Kidney capillary endothelial cell (primary cell): ENCODE measurements around the gene AGAP9.
"Not testable (repeated sequence)": the region's sequence is repeated elsewhere in the genome, so short reads cannot be mapped to it uniquely, and the experiment has no call there.

Experiments used
- DNase-seq: peaks from one replicate; pipeline ENCODE4 v3.0.0-alpha.2; 2018; ENCODE audit warnings: low spot score

Gene AGAP9

GRCh38 chr10:47485943-47486342, 37.5 kb downstream of the AGAP9 start:
- not testable (repeated sequence) for DNase-seq

GRCh38 chr10:47484786-47485185, 38.7 kb downstream of the AGAP9 start:
- not testable (repeated sequence) for DNase-seq

- not testable (repeated sequence) for DNase-seq
Observed at GRCh38 chr10:47483923-47484322, 39.5 kb downstream of the AGAP9 start, which contains the start of gene ANXA8. TSS of gene ANXA8 (minus strand) at chr10:47484115. CDS start at chr10:47483933, 182 bp downstream.

- not testable (repeated sequence) for DNase-seq
Observed at GRCh38 chr10:47482367-47482766, 41.1 kb downstream of the AGAP9 start.

GRCh38 chr10:47481768-47482181, 41.7 kb downstream of the AGAP9 start:
- DNase-seq, result not testable (repeated sequence)

- DNase-seq, result not testable (repeated sequence)
Observed at GRCh38 chr10:47481182-47481766, 42.2 kb downstream of the AGAP9 start.

GRCh38 chr10:47480133-47480532, 43.3 kb downstream of the AGAP9 start:
- not testable (repeated sequence) for DNase-seq

DNA sequence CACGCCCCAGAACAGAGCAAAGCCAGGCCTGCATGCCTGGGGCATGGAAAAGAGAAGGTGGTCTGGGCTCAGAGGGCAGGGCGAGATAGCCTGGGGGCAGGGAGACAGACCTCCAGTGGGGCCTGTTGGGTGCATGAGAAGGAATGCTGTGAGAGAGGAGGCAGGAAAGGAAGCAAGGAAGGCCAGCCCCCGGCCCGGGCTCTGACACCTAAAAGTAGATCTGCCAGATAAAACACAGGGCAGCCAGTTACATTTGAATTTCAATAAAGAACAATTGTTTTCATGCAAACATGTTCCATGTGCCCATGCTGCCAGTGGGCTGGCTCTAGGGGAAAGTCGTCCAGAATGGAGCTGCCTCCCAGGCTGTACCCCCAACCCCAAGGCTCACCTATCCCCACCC, 45.3 kb downstream of the AGAP9 start:
- not testable (repeated sequence) for DNase-seq

DNA sequence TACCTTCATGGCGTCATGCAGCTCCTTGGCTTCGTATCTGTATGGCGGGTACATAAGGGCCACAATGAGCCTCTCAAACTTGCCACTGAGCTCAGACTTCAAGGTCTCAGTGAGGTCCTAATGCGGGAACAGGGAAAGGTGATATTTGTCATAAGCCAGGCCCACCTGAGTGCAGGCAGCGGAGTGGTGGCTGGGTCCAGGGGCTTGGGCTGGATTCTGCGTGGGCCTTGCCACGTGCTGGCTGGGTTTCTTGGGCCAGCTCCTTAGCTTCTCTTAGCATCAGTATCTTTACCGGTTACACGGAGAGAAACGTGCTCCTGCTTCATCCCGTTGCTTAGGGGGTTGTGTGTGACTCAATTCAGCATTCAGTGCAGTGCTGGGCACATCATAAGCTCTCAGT, 46.4 kb downstream of the AGAP9 start:
- DNase-seq, result not testable (repeated sequence)

GRCh38 chr10:47475101-47475500, 48.3 kb downstream of the AGAP9 start:
- not testable (repeated sequence) for DNase-seq

DNA sequence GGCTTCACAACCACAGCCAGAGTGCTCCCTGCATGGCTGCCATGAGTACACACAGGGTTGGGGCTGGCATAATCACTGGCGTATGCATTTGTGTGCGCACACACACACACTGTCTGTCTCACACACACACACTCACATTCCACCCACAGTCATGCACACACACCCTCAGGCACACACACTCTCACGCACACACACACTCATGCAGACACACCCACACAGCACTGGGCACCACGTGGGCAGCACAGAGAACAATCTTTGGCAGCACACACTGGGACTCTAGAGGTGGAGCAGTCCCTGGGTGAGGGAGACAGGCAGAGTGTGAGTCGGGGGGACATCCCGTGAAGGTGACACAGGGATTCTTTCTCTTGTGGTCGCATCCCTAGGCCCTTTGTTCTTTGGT, 49.9 kb downstream of the AGAP9 start:
- DNase-seq, result not testable (repeated sequence)

GRCh38 chr10:47472647-47473046, 50.8 kb downstream of the AGAP9 start:
- not testable (repeated sequence) for DNase-seq

- not testable (repeated sequence) for DNase-seq
Observed at GRCh38 chr10:47472072-47472471, 51.4 kb downstream of the AGAP9 start.

DNA sequence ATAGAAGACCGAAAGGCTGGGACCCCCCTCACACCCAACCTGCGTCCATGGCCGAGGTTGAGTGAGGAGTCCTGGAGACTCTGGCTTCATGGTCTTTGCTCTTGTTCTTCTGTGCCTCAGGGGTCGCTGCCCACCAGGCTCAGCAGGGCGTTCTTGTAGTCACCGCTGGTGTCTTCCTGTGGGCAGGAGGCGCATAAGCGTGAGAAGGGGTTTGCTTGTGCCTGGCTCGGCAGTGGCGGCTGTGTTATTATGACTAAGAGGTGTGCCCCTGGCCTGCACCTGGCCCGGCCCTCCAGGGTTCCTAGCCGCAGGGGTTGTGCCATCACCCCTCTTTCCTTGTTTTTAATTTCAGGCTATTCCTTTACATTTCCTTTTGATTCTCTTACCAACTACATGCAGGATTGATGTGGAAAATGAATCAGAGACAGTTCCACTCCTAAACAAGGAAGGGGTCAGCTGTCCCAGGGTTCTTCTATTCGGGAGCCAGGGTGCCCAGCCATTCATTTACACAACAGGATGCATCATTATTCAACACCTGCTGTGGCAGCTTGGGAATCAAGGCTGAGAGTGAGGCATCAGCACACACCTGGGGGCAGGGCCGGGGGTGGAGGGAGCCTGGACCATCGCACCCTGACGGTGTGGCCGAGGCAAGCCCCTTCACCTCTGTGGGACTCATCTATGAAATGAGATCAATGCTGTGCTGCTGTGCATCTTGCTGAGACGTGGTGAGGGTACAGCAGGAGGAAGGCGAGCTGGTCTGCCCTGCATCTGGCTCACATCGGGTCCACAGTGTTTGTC, 54.5 kb downstream of the AGAP9 start:
- DNase-seq, result not testable (repeated sequence)

GRCh38 chr10:47467957-47468356, 55.5 kb downstream of the AGAP9 start:
- DNase-seq, result not testable (repeated sequence)

- not testable (repeated sequence) for DNase-seq
Observed at GRCh38 chr10:47467458-47467857, 56.0 kb downstream of the AGAP9 start.

GRCh38 chr10:47465216-47465917, 58.1 kb downstream of the AGAP9 start:
- DNase-seq, result not testable (repeated sequence)

GRCh38 chr10:47462577-47463358, 60.7 kb downstream of the AGAP9 start:
- not testable (repeated sequence) for DNase-seq

GRCh38 chr10:47461261-47461687, 62.2 kb downstream of the AGAP9 start:
- DNase-seq, result not testable (repeated sequence)

- no peak for DNase-seq
Observed at GRCh38 chr10:47458466-47459154, 64.8 kb downstream of the AGAP9 start.

- DNase-seq, result no peak
Observed at GRCh38 chr10:47457826-47458225, 65.6 kb downstream of the AGAP9 start.
